Esophagus muscularis mucosa (tissue), 3 donors: Measurements from ENCODE around the gene UTS2B.

Experiments used
- POLR2AphosphoS5 ChIP-seq, 2 donors: sonication (generic); formaldehyde crosslinking; IDR thresholded peaks; one replicate each; pipeline ENCODE4 v1.6.1; 2017; ENCODE audit warnings: antibody characterized with exemption in 2 of 2
- TF ChIP-seq, protein P1 (sequence below), 3 experiments: fragments of 200-600 bp in 2 of 3; fragments of 450-650 bp in 1 of 3; sonication (generic) in 2 of 3; IDR thresholded peaks; one replicate each; pipeline ENCODE4 v1.5.1; 2017 to 2019; ENCODE audit warnings: antibody characterized with exemption in 3 of 3, mild to moderate bottlenecking in 2 of 3, moderate library complexity in 1 of 3

DNA sequence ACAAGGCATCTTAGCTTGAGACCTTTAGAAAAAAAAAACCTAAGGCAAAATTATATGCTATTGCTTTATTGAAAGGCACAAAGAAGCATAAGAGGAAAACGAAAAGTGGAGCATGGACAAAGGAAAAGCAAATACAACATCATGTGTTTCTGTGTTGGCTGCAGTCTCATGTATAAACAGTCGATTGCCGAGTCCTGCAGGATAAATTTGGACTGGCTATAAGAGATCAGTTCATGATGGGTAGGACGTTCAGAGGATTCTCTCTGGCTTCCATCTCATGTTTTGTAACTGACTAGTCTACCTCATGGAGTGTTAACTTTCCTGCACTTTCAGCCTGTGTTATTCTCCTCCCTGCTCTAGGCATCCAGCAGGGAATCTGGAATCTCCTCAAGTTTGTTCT lies 23.0 kb downstream of the UTS2B start:
- TF ChIP-seq, protein P1, sequence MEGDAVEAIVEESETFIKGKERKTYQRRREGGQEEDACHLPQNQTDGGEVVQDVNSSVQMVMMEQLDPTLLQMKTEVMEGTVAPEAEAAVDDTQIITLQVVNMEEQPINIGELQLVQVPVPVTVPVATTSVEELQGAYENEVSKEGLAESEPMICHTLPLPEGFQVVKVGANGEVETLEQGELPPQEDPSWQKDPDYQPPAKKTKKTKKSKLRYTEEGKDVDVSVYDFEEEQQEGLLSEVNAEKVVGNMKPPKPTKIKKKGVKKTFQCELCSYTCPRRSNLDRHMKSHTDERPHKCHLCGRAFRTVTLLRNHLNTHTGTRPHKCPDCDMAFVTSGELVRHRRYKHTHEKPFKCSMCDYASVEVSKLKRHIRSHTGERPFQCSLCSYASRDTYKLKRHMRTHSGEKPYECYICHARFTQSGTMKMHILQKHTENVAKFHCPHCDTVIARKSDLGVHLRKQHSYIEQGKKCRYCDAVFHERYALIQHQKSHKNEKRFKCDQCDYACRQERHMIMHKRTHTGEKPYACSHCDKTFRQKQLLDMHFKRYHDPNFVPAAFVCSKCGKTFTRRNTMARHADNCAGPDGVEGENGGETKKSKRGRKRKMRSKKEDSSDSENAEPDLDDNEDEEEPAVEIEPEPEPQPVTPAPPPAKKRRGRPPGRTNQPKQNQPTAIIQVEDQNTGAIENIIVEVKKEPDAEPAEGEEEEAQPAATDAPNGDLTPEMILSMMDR (IDR thresholded peaks at IDR 0.05) = no peak
- no peak for TF ChIP-seq POLR2AphosphoS5 (IDR thresholded peaks at IDR 0.05)
